HG02852 (cell line): ENCODE measurements around the gene LCORL.
"Not testable (repeated sequence)": the region's sequence is repeated elsewhere in the genome, so short reads cannot be mapped to it uniquely, and the experiment has no call there.

Experiments used
- ATAC-seq: cut with Tn5 transposase; IDR thresholded peaks from one replicate; pipeline ENCODE4 v1.9.1; 2021; ENCODE audit warnings: mild to moderate bottlenecking, moderate library complexity; ENCODE audit not compliant: unreplicated experiment

LCORL gene

DNA sequence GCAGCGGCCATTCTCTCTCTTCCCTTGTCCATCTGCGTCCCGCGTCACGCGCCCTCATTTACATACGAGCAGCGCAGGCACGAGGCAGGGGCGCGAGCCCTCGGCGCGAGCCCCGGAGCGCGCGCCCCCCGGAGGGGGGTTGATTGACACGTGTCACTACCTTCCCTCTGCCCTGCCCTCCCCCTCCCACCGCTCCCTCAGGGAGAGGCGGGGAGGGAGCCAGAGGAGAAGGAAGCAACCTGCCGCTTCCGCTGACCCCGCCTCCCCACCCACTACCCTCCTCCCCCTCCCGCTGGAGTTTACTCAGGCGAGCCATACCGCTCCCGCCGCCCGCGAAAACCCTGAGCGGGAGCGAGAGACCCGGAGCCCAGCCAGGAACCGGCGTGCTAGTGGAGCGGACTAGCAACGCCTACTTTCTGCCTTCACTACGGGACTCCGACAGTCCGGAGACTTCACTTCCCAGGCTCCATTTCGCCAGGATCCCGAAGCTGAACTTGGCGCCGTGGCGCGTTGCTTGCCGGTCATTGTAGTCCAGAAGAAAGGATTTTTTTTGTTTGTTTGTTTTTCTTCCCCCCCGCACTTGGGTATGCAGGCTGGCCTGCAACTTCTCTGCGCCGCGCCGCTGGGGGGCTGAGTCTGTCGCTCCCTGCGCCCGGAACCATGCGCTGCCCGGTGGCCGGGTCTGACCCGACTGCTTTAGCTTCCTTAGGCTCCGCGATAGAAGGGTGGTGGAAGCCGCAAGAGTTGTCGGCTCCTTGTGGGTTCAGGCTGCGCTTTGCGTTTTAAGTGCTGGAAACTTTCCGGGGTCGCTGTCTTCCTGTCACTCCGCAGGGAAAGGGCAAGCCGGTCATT is at the start of gene LCORL:
Gene LCORL, minus strand, starts transcription at position 36 of the 852 bp plus-strand sequence. Its CDS starts 4 bp downstream, at position 32.
- ATAC-seq: peak; percentile 74

DNA sequence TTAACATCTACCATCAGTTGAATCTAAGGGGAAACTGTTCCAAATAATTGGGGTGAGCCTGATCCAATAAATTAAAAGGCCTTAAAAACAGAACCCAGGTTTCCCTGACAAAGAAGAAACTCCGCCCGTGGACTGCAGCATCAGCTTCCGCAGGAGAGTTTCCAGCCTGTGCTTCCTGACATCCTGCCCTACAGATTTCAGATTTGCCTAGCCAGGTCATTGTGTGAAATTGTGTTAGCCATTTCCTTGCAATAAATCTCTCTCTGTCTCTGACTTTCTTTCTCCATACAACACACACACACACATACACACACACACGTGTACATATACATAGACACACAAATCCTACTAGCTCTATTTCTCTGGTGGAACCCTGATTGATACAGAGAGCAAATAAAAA is 48.3 kb upstream of the LCORL start:
- ATAC-seq: no peak

DNA sequence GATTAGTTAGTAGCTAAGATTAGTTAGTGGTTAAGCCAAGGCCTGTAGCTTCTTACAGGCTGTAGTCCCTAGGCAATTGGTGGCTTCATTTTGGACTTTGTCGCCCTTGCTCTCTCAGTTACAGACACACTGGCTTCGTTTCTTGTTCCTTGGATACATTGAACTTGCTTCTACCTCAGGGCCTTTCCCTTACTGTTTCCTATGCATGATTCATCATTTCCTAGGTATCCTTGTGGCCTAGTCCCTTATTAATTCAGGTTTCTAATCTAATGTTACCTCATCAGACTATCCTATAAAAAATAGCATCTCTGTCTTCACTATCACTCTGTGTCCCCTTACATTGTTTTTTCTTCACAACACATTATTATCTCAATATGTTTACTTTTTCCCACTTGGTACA is 45.5 kb upstream of the LCORL start:
- no peak for ATAC-seq

DNA sequence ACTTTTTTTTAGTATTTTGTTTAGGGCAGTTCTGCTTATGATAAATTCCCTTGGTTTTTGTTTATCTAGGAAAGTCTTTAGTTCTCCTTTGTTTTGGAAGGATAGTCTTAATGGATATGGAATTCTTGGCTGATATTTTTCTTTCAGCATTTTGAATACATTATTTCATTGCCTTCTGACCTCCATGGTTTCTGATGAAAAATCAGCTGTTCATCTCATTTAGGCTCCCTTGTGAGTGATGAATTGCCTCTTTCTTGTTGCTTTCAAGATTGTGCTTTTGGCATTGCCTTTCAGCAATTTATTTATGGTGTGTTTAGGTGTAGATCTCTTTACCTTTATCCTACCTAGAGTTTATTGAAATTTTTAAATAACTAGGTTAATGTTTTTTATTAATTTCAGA is 41.5 kb upstream of the LCORL start:
- ATAC-seq: no peak

DNA sequence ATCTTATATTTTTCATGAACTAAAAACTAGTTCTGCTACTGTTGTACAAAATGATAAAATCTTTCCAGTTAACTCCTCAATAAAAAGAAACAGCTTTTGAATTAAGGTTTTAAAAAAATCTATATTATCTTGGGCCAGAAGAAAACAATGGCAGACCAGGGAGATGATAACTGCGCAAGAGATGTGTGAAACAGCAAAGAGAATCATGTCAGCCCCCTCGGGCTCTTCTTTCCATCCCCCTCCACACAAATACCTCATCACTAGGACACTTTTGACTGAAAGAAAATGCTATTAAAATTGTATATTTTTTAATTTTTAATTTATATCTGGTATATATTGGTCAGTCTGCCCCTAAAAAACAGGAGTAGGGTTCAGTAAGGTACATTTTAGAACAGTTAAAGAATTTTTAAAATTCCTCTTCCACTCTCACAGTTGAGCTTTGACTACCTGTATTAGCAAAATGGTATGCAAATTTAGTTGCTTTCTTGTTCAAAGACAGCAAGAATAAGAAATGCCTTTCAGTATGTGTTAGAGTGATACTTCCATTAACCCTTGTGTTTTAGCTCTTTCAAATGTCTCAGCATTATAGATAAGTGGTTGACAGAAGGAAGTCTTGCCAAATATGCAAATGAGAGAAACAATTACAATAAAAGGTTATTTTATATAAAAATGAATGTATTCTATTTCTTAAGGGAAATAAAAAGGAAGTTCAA is 36.4 kb upstream of the LCORL start:
- peak; percentile 76 for ATAC-seq

DNA sequence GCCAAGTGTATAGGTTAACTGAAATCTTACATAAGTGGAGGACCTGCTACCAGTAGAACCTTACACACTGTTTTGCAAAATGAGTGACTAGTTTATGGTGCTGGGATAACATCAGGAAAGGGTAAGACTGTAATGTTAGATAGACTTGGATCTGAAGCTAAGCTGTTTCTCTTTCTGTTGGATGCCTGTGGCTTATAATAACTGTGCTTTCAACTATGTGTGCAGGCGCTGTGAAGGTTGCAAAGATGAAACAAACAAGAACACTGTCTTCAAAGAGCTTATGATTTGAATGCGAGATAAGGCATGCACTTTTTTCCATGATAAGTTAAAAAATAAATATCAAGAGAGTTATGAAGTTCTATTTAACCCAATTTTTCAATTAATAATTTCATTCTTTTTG is 34.5 kb upstream of the LCORL start:
- no peak for ATAC-seq

DNA sequence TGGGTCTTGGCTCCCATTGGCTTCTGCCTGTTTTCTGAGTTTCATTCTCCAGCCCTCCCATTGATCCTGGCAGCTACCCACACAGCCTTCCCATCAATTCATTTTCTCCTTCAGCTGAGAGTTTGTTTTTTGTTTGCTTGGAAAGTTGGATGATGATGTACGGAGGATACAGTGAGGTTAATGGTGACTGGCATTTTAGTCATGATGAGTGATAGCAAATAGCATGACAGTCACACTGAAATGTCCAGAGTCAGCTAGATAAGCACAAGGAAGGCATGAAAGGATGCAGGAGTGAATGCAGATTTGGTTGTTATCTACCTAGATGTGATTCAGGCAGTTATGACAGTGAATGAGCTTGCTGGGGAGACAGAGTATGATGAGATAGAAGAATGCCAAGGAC is 30.6 kb upstream of the LCORL start:
- no peak for ATAC-seq

DNA sequence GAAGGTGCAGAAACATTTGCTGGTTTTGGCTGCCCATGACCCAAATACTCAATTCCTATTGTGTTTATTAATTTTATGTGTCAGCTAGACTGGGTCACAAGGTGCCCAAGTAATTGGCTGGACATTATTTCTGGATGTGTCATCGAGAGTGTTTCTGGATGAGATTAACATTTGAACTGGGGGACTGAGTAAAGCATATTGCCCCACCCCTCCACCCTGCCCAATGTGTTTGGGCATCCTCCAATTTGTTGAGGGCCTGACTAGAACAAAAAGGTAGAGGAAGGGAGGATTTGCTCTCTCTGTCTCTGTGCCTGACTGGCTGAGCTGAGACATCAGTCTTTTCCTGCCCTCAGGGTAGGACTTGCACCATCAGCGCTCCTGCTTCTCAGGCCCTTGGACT is 29.7 kb upstream of the LCORL start:
- ATAC-seq: no peak

DNA sequence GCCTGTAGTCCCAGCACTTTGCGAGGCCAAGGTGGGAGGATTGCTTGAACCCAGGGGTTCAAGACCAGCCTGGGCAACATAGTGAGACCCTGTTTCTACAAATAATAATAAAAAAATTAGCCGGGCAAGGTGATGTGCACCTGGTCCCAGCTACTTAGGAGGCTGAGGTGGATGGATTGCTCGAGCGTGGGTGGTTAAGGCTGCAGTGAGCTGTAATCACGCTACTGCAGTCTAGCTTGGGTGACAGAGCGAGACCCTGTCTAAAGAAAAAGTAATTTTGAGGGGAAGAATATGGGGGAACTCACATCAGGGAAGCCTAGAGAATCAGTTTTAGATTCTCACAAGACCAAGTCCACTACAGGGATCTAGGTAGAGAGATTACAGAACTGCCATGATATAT is 28.9 kb upstream of the LCORL start:
- no peak for ATAC-seq

DNA sequence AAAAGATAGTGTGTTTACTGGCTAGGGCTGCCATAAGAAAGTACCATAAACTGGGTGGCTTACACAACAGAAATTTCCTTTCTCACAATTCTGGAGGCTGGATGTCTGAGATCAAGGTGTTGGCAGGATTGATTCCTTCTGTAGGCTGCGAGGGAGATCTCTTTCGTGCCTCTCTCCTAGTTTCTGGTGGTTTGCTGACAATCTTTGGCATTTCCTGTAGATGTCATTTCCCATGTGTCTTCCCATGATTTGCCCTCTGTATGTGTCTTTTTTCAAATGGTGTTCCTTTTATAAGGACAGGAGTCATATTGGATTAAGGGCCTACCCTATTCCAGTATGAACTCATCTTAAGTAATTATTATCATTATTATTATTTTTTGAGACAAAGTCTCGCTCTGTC is 27.9 kb upstream of the LCORL start:
- ATAC-seq: no peak

DNA sequence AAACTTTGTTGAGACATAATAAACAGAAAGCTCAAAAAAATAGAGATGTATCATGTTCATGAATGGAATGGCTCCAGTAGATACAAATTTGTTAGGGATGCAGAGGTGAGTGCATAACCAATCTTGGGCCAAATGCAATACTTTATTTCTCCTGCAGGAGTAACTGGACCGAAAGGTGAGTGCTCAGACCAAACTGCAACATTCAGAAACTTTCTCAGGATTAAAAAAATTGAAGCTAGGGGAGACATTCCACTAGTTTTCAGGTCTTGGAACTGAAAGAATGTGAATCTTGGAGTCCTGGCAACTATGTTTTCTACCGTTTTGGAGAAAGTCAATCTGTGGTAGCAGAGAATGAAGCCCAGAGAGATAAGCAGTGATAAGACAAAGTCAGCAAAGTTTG is 21.2 kb upstream of the LCORL start:
- no peak for ATAC-seq

DNA sequence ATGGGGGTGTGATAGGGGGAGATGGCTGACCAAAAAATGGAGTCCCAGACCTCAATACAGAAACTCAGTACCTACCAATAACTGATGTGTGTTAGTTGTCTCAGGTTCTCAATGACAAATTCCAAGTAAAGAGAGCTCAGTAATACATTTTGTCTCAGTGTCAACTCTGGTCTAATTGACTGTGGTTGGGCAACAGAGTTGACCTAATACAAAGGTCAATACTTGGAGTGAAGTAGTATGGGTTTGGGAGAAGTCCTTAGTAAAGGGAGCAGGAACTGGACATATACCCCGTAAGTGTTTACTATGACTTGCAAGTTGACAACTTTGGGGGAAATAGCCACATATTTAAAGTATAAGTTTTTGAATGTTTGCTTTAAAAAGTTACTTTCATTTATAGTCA is 20.5 kb upstream of the LCORL start:
- no peak for ATAC-seq

DNA sequence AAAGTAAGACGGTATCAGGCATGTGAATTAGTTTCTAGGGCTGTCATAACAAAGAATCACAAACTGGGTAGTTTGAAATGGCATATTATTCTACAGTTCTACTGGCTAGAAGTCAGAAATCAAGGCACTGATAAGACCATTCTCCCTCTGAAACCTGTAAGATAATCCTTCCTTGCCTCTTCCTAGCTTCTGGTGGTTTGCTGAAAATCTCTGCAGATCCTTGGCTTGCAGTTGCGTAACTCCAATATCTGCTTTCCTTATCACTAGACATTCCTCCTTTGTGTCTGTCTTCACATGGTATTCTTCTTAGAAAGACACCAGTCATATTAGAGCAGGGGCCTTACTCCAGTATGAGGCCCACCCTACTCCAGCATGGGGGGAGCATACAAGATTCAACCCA is 19.6 kb upstream of the LCORL start:
- ATAC-seq: no peak

DNA sequence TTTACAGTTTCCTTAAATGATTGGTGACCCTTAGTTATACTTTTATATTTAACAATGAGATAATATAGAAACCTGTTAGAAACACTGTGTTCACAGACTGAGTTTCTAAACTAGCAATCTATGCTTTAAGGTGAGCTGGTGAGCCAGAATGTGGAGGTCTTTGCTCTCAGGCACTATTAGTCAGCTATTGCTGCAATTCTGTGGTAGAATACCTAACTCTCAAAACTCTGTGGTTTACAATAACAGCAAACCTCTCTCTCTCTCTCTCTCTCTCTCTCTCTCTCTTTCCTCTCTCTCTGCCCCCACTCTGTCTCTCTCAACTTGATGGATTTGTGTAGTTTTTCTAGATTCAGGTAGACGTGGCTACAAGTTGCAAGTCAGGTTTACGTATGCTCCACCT is 17.6 kb upstream of the LCORL start:
- peak; percentile 54 for ATAC-seq

DNA sequence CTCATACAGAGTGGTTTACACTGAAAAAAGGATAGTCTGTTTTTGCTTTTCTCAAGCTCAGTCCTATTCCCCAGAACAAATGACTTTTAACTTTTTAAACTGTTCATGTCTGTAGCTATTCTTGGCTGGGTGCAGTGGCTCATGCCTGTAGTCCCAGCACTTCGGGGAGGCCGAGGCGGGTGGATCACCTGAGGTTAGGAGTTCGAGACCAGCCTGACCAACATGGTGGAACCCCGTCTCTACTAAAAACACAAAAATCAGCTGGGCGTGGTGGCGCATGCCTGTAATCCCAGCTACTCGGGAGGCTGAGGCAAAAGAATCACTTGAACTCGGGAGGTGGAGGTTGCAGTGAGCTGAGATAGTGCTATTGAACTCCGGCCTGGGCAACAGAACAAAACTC is 14.8 kb upstream of the LCORL start:
- ATAC-seq: not testable (repeated sequence)

DNA sequence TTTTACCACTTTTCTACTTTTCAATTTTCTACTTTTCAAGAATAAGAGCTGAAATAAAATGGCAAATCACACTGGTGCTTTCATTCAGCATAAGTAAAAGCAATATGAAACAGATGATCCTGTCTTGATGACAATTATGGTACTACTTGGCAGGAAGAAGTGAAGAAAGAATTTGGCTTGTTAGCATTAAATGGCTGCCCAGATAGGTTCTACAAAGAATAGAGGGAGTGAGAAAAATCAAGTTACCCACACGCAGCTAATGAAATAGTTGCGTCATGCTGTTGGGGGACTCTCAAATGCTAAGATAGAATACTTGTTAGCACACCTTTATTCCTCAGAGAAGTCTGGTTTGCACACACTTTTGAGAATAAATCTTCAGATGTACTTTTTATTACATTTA is 12.5 kb upstream of the LCORL start:
- no peak for ATAC-seq

DNA sequence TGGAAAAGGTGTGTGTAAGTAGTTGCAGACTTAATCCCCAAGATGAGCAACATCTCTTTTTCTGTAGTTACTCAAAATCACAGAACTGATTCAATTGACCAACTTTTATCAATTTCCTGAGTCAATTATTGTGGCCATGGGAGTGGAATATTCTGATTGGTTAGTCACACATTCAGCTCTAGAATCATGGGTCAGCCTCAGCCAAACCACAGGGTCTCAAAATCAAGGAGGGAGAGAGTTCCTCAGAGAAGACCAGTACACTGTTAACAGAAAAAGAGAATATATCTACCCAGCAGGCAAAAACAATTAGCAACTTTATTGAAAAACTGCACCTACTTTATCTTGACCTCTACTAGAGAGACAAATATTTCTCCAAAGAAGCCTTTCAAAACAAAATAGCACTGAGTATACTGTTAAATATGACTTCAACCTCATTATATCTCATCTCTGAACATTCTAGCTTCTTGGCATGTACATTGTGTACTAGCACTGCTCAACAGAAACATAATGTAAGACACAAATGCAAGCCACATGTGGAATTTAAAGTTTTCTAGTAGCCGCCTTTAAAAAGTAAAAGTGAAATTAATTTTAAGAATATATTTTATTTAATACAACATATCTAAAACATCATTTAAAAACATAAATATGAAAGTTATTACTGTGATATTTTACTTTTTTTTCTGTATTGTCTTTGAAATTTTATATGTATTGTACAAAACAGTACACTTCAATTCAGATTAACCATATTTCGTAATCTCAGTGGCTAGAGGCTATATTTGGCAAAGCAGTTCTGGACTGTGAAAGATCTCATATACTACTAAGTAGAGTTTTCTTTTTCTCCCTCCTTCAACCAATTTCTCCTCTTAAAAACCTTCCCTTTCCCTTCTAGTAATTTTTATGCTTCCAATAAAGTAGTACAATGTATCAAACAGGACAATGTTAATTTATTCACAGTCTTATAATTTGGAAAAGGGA is 11.8 kb upstream of the LCORL start:
- no peak for ATAC-seq

DNA sequence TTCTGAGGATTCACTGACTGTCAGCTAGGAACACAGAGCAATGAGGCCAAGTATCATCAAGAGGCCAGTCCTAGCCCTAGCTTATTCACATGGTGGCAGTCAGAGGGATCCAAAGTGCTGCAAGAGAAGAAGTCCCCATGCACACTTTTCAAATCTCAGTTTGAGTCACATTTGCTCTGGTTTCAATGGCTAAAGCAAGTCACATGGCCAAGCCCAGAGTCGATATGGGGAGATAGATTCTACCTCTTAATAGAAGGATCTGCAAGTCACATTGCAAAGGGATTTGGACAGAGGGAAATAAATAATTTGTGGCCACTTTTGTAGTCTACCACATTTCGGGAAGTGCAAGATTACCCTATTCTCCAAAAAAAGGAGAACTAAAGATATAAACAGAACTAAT is 3.7 kb upstream of the LCORL start:
- no peak for ATAC-seq

DNA sequence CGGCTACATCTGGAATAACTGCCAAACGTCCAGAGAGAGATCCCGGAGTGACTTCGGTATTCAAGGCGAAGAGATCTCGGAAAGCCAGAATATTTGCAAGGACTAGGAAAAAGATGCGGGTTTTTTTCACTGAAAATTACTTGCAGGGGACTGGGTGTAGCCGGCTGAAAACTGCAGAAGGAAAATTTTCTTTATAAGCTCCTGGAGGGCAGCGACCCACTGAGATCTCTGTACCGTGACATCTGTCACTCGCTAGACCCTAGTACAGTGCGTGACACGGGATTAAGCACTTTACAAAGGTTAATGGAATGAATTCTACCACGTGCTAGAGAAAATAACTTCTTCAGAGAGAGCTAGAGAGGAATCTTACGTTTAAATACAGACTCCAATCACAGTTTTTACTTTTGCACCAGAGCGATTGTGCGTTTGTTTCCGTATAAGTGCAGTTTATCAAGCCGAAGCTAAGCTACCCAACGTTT is 1.1 kb upstream of the LCORL start:
- ATAC-seq: no peak

DNA sequence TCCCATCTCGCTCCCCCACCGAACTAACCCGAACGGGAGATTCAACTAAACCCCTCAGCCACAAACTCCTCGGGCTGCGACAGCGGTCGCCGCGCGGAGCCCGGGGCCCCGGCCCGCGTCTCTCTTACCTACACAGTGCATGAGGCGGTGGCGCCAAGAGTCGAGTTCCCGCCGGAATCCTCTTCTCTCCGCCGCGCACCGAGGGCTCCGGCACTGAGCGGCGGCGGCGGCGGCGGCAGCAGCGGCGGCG is 160 bp downstream of the LCORL start:
- peak; percentile 13 for ATAC-seq

DNA sequence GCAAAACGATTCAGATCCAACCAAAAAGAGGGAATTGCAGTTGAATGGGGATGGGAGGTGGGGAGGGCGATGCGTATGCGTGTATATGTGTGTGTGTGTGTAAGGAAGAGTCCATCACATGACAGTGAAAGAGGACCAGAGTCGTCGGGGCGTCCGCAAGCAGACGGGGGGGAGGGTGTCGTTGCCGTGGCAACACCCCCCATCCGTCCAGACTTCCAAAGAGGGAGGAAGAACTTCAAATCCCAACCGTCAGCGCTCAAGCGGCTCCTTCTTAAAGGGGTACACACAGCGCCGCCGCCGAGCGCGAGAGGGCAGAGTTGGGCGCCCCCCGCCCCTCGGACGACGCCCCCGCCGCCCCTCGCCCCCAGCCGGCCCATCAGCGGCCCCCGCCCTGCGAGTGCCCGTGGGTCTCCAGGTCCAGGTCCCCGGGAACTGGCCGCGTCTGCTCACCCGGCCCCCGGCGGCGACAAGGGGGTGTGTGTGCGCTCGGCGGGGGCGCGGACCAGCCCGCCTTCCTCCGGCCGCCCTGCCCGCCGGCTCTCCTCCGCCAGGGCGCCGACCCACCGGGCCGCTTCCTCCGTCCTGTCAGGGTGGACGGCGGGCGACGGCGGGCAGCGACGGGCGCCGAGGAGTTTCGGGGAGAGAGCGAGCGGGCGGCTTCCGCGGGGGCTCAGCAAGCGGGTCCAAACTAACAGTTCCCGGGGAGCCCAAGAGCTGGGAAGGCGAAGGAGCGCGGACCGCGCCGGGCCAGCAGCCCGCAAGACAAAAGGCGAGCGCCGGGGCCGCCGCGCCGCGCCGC is 685 bp downstream of the LCORL start:
- ATAC-seq: peak; percentile 15
